NT2/D1 (cell line): Measurements from ENCODE around the gene MPP3.

Source experiments
- SUZ12 ChIP-seq: IDR thresholded peaks from 2 replicates; pipeline ENCODE4 v1.6.1; 2011; ENCODE audit not compliant: insufficient read length, insufficient read depth; ENCODE audit errors: extremely low read depth
- YY1 ChIP-seq: IDR thresholded peaks from 2 replicates; pipeline ENCODE4 v1.6.1; 2011; ENCODE audit not compliant: insufficient read length, insufficient read depth

GRCh38 chr17:43873815-43874214 lies 40.9 kb upstream of the MPP3 start:
- TF ChIP-seq YY1: no peak
- no peak for TF ChIP-seq SUZ12
